Dedifferentiated amniotic fluid mesenchymal stem cell (primary cell): ENCODE results near the gene FRS2.

Experiments used
- DNase-seq: peaks from one replicate; pipeline ENCODE4 v3.0.0-alpha.2; 2016; ENCODE audit errors: extremely low spot score

The FRS2 gene

GRCh38 chr12:69501154-69501895 is 31.1 kb downstream of the FRS2 start:
- no peak for DNase-seq

- DNase-seq: no peak
These were observed 32.3 kb downstream of the FRS2 start for GRCh38 chr12:69502345-69503081.

GRCh38 chr12:69508091-69508490 is 37.9 kb downstream of the FRS2 start:
- DNase-seq: no peak

- DNase-seq: no peak
These were observed 38.4 kb downstream of the FRS2 start for GRCh38 chr12:69508621-69509020.

GRCh38 chr12:69509308-69509736 is 39.1 kb downstream of the FRS2 start:
- no peak for DNase-seq

GRCh38 chr12:69509904-69510827 is 40.0 kb downstream of the FRS2 start:
- no peak for DNase-seq

- DNase-seq: no peak
These were observed 40.8 kb downstream of the FRS2 start for GRCh38 chr12:69511016-69511415.

- no peak for DNase-seq
These were observed 41.5 kb downstream of the FRS2 start for GRCh38 chr12:69511469-69512267.

GRCh38 chr12:69512820-69513219 is 42.6 kb downstream of the FRS2 start:
- DNase-seq: no peak

GRCh38 chr12:69513297-69513696 is 43.1 kb downstream of the FRS2 start:
- DNase-seq: no peak

GRCh38 chr12:69514111-69514510 is 43.9 kb downstream of the FRS2 start:
- no peak for DNase-seq

GRCh38 chr12:69514845-69515244 is 44.7 kb downstream of the FRS2 start:
- DNase-seq: no peak

GRCh38 chr12:69515394-69515930 is 45.3 kb downstream of the FRS2 start:
- no peak for DNase-seq

- DNase-seq: no peak
These were observed 46.8 kb downstream of the FRS2 start for GRCh38 chr12:69516950-69517349.

GRCh38 chr12:69517406-69517805 is 47.2 kb downstream of the FRS2 start:
- no peak for DNase-seq

- DNase-seq: no peak
These were observed 49.7 kb downstream of the FRS2 start for GRCh38 chr12:69519871-69520270.

- DNase-seq: no peak
These were observed 53.5 kb downstream of the FRS2 start for GRCh38 chr12:69523433-69524330.

- DNase-seq: no peak
These were observed 54.1 kb downstream of the FRS2 start for GRCh38 chr12:69524331-69524630.

- DNase-seq: no peak
These were observed 54.7 kb downstream of the FRS2 start for GRCh38 chr12:69524755-69525469.
